ENCODE measurements around the gene EFCAB6.

DNA sequence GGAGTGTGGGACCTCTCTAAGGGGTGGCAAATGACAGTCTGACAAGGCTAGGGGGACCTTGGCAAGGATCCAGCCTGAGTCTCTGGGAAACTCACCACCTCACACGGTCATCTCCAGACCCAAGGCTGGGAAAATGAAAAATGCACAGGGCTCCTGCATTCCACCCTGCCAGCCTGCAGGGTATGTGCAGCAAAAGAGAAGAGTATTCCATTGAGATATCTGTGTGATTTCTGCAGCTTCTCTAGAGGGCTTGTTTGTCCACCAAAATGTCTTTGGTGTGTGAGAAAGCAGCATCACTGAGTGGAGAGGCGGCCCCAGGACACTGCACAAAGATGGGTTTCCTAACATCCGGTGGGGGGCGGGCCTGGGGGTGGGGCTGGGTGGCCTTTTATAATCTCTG lies 177.8 kb downstream of the EFCAB6 start:
- no peak for TF ChIP-seq POU2F2 (IDR thresholded peaks at IDR 0.05; ENCODE audit: low read depth, low read length)
- no peak for TF ChIP-seq POLR2A (IDR thresholded peaks at IDR 0.05; ENCODE audit: low read depth, low read length)
- TF ChIP-seq POLR2AphosphoS5 (IDR thresholded peaks at IDR 0.05; ENCODE audit: low read depth, low read length): no peak
- no peak for TF ChIP-seq PAX5 (IDR thresholded peaks at IDR 0.05; ENCODE audit: insufficient read depth, low read length, severe bottlenecking)
- no peak for TF ChIP-seq TAF1 (IDR thresholded peaks at IDR 0.05; ENCODE audit: low read depth, low read length)

Data from GM12891 (cell line).